BE2C (cell line): ENCODE data around the gene ADAMTS18. TPM values are rescaled to one million over a fixed set of nuclear protein-coding genes. Genes with fewer than 3 reads are reported as not detected.

ENCODE experiments used
- DNase-seq: peaks from one replicate; pipeline ENCODE4 v3.0.0-alpha.2; 2020
- H3K27me3 ChIP-seq: fragments of 250-450 bp; sonication (Bioruptor Pico); 2 replicates; pipeline ENCODE4 v1.5.1; 2020; ENCODE audit warnings: mild to moderate bottlenecking
- H3K36me3 ChIP-seq: fragments of 250-450 bp; sonication (Bioruptor Pico); 2 replicates; pipeline ENCODE4 v1.5.1; 2020; ENCODE audit warnings: mild to moderate bottlenecking
- H3K4me1 ChIP-seq: fragments of 250-450 bp; sonication (Bioruptor Pico); 2 replicates; pipeline ENCODE4 v1.5.1; 2020
- H3K4me3 ChIP-seq: 2 replicates; pipeline ENCODE4 v1.5.1; 2011; ENCODE audit warnings: low read depth, low read length
- H3K9me3 ChIP-seq: fragments of 250-450 bp; sonication (Bioruptor Pico); 2 replicates; pipeline ENCODE4 v1.5.1; 2020
- polyA plus RNA-seq: library from polyadenylated mRNA; unstranded; fragments of >200 nt; gene quantifications from one replicate; pipeline ENCODE4 v1.2.1, GENCODE V29; 2012; ENCODE audit warnings: low read depth, missing spikeins; ENCODE audit not compliant: insufficient read length, insufficient read depth
- TF ChIP-seq, protein P1 (sequence below): IDR thresholded peaks from 2 replicates; pipeline ENCODE4 v1.5.1; 2012; ENCODE audit warnings: mild to moderate bottlenecking, low read depth, low read length

ADAMTS18 gene
- polyA plus RNA-seq, result 0.28 TPM

DNA sequence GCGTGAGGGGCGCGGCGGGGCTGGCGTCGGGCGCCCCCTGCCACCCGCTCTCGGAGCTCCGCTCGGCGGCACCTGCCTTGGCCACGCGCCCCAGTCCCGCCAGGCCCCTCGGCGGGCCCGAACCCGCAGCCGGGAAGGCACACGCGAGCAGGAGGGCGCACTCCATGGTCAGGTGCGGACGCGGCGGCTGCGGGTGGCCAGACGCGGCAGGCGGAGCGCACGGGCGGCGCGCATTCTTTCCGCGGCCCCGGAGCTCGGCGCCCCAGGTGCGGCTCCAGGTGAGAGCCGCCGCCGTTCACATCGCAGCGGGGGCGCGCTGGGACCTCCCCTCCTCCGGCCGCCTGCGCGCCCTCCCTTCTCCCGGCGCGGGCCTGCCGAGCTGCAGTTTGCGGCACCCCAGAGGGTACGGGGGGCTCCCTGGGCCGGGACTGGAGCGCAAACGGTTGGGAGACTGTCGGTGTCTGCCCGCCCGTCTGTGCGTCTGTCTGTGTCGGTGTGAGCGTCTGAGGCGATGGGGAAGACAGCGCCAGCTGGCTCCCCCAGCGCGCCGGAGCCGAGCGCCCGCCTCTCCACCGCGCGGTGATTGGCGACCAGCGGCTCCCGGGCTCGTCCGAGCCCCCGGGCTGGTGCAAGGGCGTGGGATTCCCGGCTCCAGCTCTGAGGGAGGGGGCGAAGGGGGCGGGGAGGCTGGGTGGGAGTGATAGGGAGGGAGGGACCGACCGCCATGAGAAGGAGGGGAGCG, at the start of gene ADAMTS18:
Gene ADAMTS18, minus strand, starts transcription at position 505 of the 742 bp plus-strand sequence. Its CDS starts 339 bp downstream, at position 166.
- no peak within 1 kb of the TSS for H3K4me3 ChIP-seq
- DNase-seq, result no peak
- TF ChIP-seq, protein P1, sequence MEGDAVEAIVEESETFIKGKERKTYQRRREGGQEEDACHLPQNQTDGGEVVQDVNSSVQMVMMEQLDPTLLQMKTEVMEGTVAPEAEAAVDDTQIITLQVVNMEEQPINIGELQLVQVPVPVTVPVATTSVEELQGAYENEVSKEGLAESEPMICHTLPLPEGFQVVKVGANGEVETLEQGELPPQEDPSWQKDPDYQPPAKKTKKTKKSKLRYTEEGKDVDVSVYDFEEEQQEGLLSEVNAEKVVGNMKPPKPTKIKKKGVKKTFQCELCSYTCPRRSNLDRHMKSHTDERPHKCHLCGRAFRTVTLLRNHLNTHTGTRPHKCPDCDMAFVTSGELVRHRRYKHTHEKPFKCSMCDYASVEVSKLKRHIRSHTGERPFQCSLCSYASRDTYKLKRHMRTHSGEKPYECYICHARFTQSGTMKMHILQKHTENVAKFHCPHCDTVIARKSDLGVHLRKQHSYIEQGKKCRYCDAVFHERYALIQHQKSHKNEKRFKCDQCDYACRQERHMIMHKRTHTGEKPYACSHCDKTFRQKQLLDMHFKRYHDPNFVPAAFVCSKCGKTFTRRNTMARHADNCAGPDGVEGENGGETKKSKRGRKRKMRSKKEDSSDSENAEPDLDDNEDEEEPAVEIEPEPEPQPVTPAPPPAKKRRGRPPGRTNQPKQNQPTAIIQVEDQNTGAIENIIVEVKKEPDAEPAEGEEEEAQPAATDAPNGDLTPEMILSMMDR, result no peak
- peaks cover 28% of the 10 kb centered on the region for H3K27me3 ChIP-seq
- no peaks in the 10 kb centered on the region for H3K36me3 ChIP-seq
- no peaks in the 10 kb centered on the region for H3K4me1 ChIP-seq
- H3K9me3 ChIP-seq, result no peaks in the 10 kb centered on the region

GRCh38 chr16:77480681-77481315, 46.0 kb upstream of the ADAMTS18 start:
- no peaks in the 10 kb centered on the region for H3K36me3 ChIP-seq
- no peak overlapping the region for H3K4me3 ChIP-seq
- H3K4me1 ChIP-seq, result no peaks in the 10 kb centered on the region
- no peaks in the 10 kb centered on the region for H3K27me3 ChIP-seq
- TF ChIP-seq, protein P1, result no peak
- H3K9me3 ChIP-seq, result no peaks in the 10 kb centered on the region
- DNase-seq, result no peak

- H3K27me3 ChIP-seq, result no peaks in the 10 kb centered on the region
- H3K4me1 ChIP-seq, result no peaks in the 10 kb centered on the region
- TF ChIP-seq, protein P1, result no peak
- no peaks in the 10 kb centered on the region for H3K36me3 ChIP-seq
- no peak for DNase-seq
- H3K4me3 ChIP-seq, result no peak overlapping the region
- H3K9me3 ChIP-seq, result no peaks in the 10 kb centered on the region
These were observed 37.4 kb upstream of the ADAMTS18 start for GRCh38 chr16:77472262-77472661.

- TF ChIP-seq, protein P1, result no peak
- no peaks in the 10 kb centered on the region for H3K4me1 ChIP-seq
- H3K4me3 ChIP-seq, result no peak overlapping the region
- H3K36me3 ChIP-seq, result no peaks in the 10 kb centered on the region
- no peaks in the 10 kb centered on the region for H3K9me3 ChIP-seq
- H3K27me3 ChIP-seq, result no peaks in the 10 kb centered on the region
- no peak for DNase-seq
These were observed 36.0 kb upstream of the ADAMTS18 start for GRCh38 chr16:77470851-77471250.

DNA sequence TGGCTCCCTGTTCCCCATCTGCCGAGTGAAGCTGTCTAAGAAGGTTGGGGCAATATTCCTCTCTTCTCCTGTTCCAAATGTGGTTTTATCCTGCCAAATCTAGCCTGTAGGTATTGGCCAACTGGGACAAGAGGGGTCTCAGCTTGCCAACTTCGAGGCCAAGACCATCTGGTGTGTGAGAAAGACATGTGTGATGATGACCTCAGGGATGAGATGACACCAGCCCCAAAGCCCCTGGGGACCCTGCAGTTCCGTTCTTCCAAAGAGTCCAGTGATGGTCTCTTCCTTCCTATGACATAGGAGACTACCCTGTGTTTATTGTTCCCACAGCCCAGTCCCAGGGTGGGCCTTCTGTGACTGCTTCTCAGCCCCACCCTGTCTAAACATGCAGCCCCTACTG, 34.8 kb upstream of the ADAMTS18 start:
- Histone ChIP-seq H3K27me3 (no peaks in the 10 kb centered on the region), H3K4me1 (no peaks in the 10 kb centered on the region), H3K9me3 (no peaks in the 10 kb centered on the region), H3K4me3 (no peak overlapping the region), H3K36me3 (no peaks in the 10 kb centered on the region)
- no peak for DNase-seq
- TF ChIP-seq, protein P1, result no peak

- Histone ChIP-seq H3K4me3 (no peak overlapping the region), H3K4me1 (no peaks in the 10 kb centered on the region), H3K9me3 (no peaks in the 10 kb centered on the region), H3K36me3 (no peaks in the 10 kb centered on the region), H3K27me3 (no peaks in the 10 kb centered on the region)
- TF ChIP-seq, protein P1, result no peak
- DNase-seq, result no peak
These were observed 34.0 kb upstream of the ADAMTS18 start for GRCh38 chr16:77468831-77469230.
